ENCODE results near the gene EML1.

Gene EML1

DNA sequence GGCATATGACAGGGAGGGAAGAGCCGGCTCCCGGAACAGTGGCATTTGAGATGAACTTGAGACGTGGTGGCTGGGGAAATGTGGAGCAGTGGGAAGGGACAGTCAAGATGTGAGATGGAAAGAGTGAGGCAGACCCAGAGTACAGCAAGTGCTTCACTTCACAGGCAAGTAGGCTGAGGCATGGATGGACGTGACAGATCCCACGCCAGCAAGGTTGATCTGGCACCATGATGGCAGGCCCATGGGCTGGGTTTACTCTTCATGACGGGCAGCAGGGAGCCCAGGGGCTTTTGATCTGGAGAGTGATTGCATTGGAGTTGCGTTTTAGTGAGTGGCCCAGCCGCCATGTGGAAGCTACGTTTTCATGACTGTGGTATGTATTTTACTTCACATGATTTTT, 17.9 kb upstream of the EML1 start:
- no peak overlapping the region for H3K27ac ChIP-seq
- TF ChIP-seq ZFX (IDR thresholded peaks at IDR 0.05; ENCODE audit: borderline replicate concordance), result no peak
- TF ChIP-seq, protein P1, sequence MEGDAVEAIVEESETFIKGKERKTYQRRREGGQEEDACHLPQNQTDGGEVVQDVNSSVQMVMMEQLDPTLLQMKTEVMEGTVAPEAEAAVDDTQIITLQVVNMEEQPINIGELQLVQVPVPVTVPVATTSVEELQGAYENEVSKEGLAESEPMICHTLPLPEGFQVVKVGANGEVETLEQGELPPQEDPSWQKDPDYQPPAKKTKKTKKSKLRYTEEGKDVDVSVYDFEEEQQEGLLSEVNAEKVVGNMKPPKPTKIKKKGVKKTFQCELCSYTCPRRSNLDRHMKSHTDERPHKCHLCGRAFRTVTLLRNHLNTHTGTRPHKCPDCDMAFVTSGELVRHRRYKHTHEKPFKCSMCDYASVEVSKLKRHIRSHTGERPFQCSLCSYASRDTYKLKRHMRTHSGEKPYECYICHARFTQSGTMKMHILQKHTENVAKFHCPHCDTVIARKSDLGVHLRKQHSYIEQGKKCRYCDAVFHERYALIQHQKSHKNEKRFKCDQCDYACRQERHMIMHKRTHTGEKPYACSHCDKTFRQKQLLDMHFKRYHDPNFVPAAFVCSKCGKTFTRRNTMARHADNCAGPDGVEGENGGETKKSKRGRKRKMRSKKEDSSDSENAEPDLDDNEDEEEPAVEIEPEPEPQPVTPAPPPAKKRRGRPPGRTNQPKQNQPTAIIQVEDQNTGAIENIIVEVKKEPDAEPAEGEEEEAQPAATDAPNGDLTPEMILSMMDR (IDR thresholded peaks at IDR 0.05), result no peak

DNA sequence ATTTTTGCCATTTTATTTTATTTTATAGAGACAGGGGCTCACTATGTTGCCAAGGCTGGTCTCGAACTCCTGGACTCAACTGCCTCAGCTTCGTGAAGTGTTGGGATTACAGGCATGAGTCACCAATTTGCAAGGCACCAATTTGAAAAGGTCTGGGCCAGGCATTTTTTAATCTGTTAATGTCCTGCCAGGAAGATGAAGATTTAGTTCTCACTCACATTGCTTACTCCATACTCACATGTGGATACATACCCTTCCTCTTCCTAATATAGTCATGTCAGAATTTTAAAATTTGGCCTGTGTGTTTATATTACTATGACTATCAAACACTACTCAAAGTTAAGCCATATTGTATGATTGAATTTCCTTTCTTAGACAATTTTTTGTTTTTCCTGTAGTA, 15.3 kb upstream of the EML1 start:
- TF ChIP-seq, protein P1 (IDR thresholded peaks at IDR 0.05), result no peak
- TF ChIP-seq ZFX (IDR thresholded peaks at IDR 0.05; ENCODE audit: borderline replicate concordance), result no peak

DNA sequence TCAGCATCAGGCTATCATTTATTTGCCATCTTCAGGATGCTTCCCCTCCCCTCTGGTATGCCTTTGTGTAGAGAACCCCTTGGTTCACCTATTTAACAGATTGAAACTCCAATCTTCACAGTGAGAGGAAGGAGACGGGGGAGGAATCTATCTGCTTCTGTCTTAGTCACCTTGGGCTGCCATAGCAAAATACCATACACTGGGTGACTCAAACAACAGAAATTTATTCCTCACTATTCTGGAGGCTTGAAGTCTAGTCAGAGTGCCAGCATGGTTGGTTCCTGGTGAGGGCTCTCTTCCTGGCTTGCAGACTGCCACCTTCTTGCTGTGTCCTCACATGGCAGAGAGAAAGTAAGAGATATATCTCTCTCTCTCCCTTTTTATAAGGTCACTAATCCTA, 13.5 kb upstream of the EML1 start:
- TF ChIP-seq, protein P1 (IDR thresholded peaks at IDR 0.05), result no peak
- TF ChIP-seq ZFX (IDR thresholded peaks at IDR 0.05; ENCODE audit: borderline replicate concordance), result no peak
- H3K27ac ChIP-seq, result no peak overlapping the region

More for the DNA sequence above, 15.3 kb upstream of the EML1 start:
- H3K27ac ChIP-seq, result no peak overlapping the region

DNA sequence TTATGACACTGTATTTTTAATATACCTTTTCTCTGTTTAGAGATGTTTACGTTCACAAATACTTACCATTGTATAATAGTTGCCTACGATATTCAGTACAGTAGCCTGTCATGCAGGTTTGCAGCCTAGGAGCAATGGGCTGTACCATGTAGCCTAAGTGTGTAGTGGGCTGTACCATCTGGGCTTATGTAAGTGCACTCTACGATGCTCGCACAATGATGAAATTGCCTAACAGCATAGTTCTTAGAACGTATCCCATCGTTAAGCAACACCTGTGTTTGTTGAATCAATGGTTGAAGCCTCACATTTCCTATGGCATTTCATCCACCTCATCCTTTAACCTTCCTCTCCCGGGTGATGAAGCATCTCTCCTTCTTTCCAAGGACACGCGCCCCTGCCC, 12.5 kb upstream of the EML1 start:
- no peak for TF ChIP-seq ZFX (IDR thresholded peaks at IDR 0.05; ENCODE audit: borderline replicate concordance)
- TF ChIP-seq, protein P1 (IDR thresholded peaks at IDR 0.05), result no peak

DNA sequence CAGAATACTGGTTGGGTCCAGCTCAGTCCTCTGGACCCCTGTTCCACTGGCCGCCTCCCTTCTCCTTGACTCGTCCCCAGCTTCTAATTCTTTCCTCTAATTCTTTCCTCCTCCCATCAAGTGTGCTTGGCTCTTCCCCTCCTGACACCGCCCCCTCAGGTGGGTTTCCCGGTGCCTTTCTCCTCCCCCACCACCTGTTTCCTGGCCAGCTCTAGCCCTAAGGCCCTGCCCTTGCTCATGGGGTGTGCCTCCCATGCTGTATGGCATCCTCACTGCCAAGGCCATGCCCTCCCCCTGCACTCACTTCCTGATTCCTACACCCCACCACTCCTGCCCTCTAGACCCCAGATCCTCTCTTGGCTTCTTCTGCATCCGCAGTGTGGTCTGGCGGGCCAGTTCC, 12.1 kb upstream of the EML1 start:
- H3K27ac ChIP-seq, result no peak overlapping the region
- TF ChIP-seq ZFX (IDR thresholded peaks at IDR 0.05; ENCODE audit: borderline replicate concordance), result no peak
- TF ChIP-seq, protein P1 (IDR thresholded peaks at IDR 0.05), result no peak

More for the DNA sequence above, 12.5 kb upstream of the EML1 start:
- H3K27ac ChIP-seq, result no peak overlapping the region

DNA sequence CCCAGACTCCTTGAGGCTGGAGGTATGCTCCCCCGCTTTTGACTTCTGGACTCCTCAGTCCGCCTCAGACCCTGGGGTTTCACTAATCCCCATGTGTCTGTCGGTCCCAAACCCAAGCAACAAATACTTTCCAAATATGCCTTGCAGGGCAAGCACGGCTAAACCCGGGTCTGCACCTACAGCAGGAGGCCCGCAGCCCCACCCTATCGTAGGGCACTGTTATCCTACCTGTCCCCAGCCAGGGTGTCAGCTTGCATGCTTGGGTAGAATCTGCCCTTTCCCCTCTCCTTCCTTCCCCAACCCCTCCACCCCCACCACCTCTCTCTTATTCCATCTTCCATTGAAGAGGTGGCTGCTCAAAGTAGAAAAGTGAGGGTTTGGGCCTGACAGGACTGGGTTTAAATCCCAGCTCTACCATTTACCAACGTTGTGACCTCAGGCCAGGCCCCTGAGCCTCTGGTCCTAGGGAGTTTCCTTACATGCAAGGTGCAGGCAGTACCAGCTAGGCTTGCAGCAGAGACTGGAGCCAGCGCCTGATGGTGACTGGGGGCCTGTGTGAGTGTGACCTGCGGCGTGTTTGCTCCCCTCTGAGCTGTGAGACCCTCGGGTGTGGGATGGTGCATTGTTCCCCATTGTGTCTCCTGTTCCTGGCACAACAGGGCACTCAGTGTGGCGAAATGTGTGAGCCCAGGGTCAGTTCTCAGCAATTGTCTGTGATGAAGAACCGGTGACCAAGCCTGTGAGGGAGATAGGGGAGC, 11.2 kb upstream of the EML1 start:
- H3K27ac ChIP-seq, result no peak overlapping the region
- no peak for TF ChIP-seq ZFX (IDR thresholded peaks at IDR 0.05; ENCODE audit: borderline replicate concordance)
- TF ChIP-seq, protein P1 (IDR thresholded peaks at IDR 0.05), result no peak

DNA sequence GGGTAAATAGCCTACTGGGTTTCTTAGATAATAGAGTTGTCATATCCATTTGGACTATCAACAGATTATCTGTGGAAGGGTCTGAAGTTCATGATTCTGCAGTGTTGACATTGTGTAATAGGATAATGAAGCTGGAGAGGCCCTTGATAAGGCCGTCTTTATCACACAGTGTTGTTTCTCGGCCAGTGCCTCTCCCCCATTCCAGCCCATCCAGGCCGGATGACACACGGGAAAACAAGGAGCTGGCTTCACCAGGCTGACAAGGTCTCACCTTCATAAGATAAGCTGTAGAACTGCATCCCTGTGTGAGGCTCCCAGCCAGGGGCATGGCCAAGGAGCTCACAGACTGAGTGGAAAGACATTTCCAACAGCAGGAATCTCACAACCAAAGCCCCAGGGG, 8.7 kb upstream of the EML1 start:
- no peak overlapping the region for H3K27ac ChIP-seq
- TF ChIP-seq, protein P1 (IDR thresholded peaks at IDR 0.05), result no peak
- no peak for TF ChIP-seq ZFX (IDR thresholded peaks at IDR 0.05; ENCODE audit: borderline replicate concordance)

All from 22Rv1 (cell line).